ENCODE data around the gene NABP2.

Gene NABP2

GRCh38 chr12:56224102-56224701, at the start of gene NABP2:
NABP2 (plus strand) TSS chr12:56224342; CDS start chr12:56224857, 515 bp downstream.
- Histone ChIP-seq H3K36me3 (ENCODE audit: low read length) (no peaks in the 10 kb centered on the region), H3K4me2 (ENCODE audit: low read depth, low read length, poor library complexity, severe bottlenecking) (peak within 1 kb of the TSS; percentile 96), H3K27ac (ENCODE audit: low read depth, low read length) (peak within 1 kb of the TSS; percentile 53), H3F3A (ENCODE audit: insufficient read depth) (peaks cover 6% of the 10 kb centered on the region), H2AFZ (ENCODE audit: low read depth, low read length, severe bottlenecking) (peak within 1 kb of the TSS; percentile 78), H3K4me3 (ENCODE audit: insufficient read depth, low read length, poor library complexity, severe bottlenecking) (peak within 1 kb of the TSS; percentile 87), H3K9ac (ENCODE audit: low read length) (peak within 1 kb of the TSS; percentile 96), H3K9me2 (replicated peaks; ENCODE audit: insufficient read depth, low read length) (no peaks in the 10 kb centered on the region), H4K20me1 (ENCODE audit: low read depth, low read length) (no peaks in the 10 kb centered on the region), H3K9me3 (ENCODE audit: insufficient read depth, low read length) (no peaks in the 10 kb centered on the region), H3K27me3 (ENCODE audit: low read length) (no peaks in the 10 kb centered on the region), H3K79me2 (ENCODE audit: insufficient read depth, low read length) (peaks cover 34% of the 10 kb centered on the region)
- TF ChIP-seq, protein P1, sequence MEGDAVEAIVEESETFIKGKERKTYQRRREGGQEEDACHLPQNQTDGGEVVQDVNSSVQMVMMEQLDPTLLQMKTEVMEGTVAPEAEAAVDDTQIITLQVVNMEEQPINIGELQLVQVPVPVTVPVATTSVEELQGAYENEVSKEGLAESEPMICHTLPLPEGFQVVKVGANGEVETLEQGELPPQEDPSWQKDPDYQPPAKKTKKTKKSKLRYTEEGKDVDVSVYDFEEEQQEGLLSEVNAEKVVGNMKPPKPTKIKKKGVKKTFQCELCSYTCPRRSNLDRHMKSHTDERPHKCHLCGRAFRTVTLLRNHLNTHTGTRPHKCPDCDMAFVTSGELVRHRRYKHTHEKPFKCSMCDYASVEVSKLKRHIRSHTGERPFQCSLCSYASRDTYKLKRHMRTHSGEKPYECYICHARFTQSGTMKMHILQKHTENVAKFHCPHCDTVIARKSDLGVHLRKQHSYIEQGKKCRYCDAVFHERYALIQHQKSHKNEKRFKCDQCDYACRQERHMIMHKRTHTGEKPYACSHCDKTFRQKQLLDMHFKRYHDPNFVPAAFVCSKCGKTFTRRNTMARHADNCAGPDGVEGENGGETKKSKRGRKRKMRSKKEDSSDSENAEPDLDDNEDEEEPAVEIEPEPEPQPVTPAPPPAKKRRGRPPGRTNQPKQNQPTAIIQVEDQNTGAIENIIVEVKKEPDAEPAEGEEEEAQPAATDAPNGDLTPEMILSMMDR (IDR thresholded peaks at IDR 0.05; ENCODE audit: insufficient read depth, low read length, poor library complexity, severe bottlenecking): peak; percentile 93
- no peak for TF ChIP-seq EZH2phosphoT487 (conservative IDR thresholded peaks at IDR 0.05; ENCODE audit: low read length)

GRCh38 chr12:56178347-56178746, 45.8 kb upstream of the NABP2 start:
- no peak overlapping the region for H3K4me3 ChIP-seq (ENCODE audit: insufficient read depth, low read length, poor library complexity, severe bottlenecking)
- no peaks in the 10 kb centered on the region for H3F3A ChIP-seq (ENCODE audit: insufficient read depth)
- no peaks in the 10 kb centered on the region for H3K9me3 ChIP-seq (ENCODE audit: insufficient read depth, low read length)
- no peaks in the 10 kb centered on the region for H3K79me2 ChIP-seq (ENCODE audit: insufficient read depth, low read length)
- H3K9me2 ChIP-seq (replicated peaks; ENCODE audit: insufficient read depth, low read length): no peaks in the 10 kb centered on the region
- no peak overlapping the region for H2AFZ ChIP-seq (ENCODE audit: low read depth, low read length, severe bottlenecking)
- no peaks in the 10 kb centered on the region for H4K20me1 ChIP-seq (ENCODE audit: low read depth, low read length)
- H3K27me3 ChIP-seq (ENCODE audit: low read length): no peaks in the 10 kb centered on the region
- H3K27ac ChIP-seq (ENCODE audit: low read depth, low read length): no peak overlapping the region
- no peak overlapping the region for H3K4me2 ChIP-seq (ENCODE audit: low read depth, low read length, poor library complexity, severe bottlenecking)
- peaks cover 26% of the 10 kb centered on the region for H3K36me3 ChIP-seq (ENCODE audit: low read length)
- H3K9ac ChIP-seq (ENCODE audit: low read length): no peak overlapping the region
- TF ChIP-seq EZH2phosphoT487 (conservative IDR thresholded peaks at IDR 0.05; ENCODE audit: low read length): no peak
- TF ChIP-seq, protein P1 (IDR thresholded peaks at IDR 0.05; ENCODE audit: insufficient read depth, low read length, poor library complexity, severe bottlenecking): no peak

DNA sequence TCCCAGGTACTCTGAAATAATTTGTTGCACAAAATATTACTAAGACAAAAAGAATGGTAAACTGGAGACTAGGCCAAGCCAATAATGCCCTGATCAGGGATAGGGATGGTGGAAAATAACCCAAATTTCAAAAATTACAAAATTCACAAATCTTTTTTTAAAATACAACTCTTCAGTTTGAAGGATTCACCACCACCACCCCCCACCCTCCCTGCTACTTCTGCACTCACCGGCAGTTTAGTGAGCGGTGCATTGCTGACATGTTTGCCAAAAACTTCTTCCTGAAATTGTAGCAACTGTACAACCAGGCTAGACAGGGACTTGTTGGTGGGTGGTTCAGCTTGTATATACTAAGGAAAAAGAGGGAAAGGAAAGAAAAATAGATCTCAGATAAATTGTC, 37.2 kb upstream of the NABP2 start:
- H3K27me3 ChIP-seq (ENCODE audit: low read length): no peaks in the 10 kb centered on the region
- no peaks in the 10 kb centered on the region for H3K9me3 ChIP-seq (ENCODE audit: insufficient read depth, low read length)
- TF ChIP-seq, protein P1 (IDR thresholded peaks at IDR 0.05; ENCODE audit: insufficient read depth, low read length, poor library complexity, severe bottlenecking): no peak
- no peak for TF ChIP-seq EZH2phosphoT487 (conservative IDR thresholded peaks at IDR 0.05; ENCODE audit: low read length)
- H2AFZ ChIP-seq (ENCODE audit: low read depth, low read length, severe bottlenecking): no peak overlapping the region
- H3F3A ChIP-seq (ENCODE audit: insufficient read depth): peaks cover 13% of the 10 kb centered on the region
- H3K27ac ChIP-seq (ENCODE audit: low read depth, low read length): no peak overlapping the region
- peaks cover 25% of the 10 kb centered on the region for H3K79me2 ChIP-seq (ENCODE audit: insufficient read depth, low read length)
- peaks cover 12% of the 10 kb centered on the region for H3K36me3 ChIP-seq (ENCODE audit: low read length)
- no peak overlapping the region for H3K4me3 ChIP-seq (ENCODE audit: insufficient read depth, low read length, poor library complexity, severe bottlenecking)
- no peaks in the 10 kb centered on the region for H4K20me1 ChIP-seq (ENCODE audit: low read depth, low read length)
- no peaks in the 10 kb centered on the region for H3K9me2 ChIP-seq (replicated peaks; ENCODE audit: insufficient read depth, low read length)
- H3K9ac ChIP-seq (ENCODE audit: low read length): peak overlapping the region; percentile 92
- H3K4me2 ChIP-seq (ENCODE audit: low read depth, low read length, poor library complexity, severe bottlenecking): peak overlapping the region; percentile 67
